Measurements from ENCODE around the gene GORASP2.

Gene GORASP2

GRCh38 chr2:170926743-170927297 is 2.2 kb upstream of the GORASP2 start:
- TF ChIP-seq CTCF (IDR thresholded peaks at IDR 0.05) = no peak

- TF ChIP-seq CTCF (IDR thresholded peaks at IDR 0.05) = no peak
Observed at GRCh38 chr2:170928036-170928823, 823 bp upstream of the GORASP2 start.

GRCh38 chr2:170929686-170930050 is 615 bp downstream of the GORASP2 start:
- no peak for TF ChIP-seq CTCF (IDR thresholded peaks at IDR 0.05)

DNA sequence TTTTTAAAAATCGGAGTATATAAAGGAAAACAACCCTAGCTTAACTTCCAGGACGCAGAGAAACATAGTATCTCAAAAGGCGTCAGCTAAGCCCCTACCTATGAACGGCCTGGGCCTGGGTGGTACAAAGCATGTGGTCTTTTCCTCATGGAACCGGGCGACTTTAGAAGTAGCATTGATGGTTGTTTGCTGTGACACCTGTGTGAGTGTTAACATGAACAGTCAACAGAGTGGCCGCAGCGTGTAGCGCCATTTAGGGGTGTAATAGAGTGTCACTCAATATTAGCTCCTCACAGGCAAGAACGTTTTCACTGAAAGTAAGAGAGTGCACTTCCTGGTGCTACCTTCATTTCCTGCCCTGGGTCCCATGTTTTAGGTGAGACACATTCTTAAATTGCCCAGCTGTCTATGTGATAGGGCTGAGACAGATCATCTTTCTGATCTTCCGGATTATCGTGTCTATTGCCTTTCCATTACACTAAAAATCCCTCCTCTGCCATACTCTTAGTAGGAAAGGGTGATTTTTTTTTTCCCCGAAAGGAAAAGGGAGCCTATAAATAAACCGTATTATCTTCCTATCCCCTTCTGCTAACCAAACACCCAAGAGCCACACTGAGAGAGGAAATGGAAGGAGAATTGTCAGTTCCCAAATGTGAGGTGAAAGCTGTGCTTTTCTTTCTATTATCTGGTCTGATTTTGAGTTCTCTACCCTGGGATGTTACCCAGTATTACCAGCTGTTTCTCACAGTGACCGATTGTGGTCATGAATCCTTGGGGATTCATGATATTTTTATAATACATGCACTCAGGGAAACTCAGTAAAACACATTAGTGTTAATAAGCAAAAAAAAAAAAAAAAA is 1.3 kb downstream of the GORASP2 start:
- TF ChIP-seq CTCF (IDR thresholded peaks at IDR 0.05) = no peak

GRCh38 chr2:170930991-170931266 is 1.9 kb downstream of the GORASP2 start:
- TF ChIP-seq CTCF (IDR thresholded peaks at IDR 0.05) = no peak

GRCh38 chr2:170932166-170932565 is 3.1 kb downstream of the GORASP2 start:
- no peak for TF ChIP-seq CTCF (IDR thresholded peaks at IDR 0.05)

DNA sequence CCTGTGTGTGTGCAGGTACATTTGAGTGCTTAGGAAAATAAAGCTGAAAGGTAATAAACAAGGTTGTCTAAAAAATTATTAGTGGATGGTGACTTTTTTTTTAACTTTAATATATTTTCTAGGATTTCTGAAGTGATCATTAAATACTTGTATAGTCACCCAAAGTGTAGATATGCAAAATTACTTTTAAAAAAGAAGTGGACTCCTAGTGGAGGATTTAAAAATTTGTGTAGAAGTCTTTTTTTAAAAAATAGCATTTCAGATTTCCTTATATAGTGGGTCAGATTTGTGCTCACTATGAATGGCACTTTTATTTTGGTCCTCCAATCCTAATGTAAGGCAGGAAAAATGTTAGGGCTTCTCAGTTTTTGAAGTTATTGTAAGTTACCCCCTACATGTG is 3.9 kb downstream of the GORASP2 start:
- TF ChIP-seq CTCF (IDR thresholded peaks at IDR 0.05) = no peak
